Peyer's patch (tissue), 4 donors: ENCODE results near the gene PLPP6. TPM values are rescaled to one million over a fixed set of nuclear protein-coding genes. Genes with fewer than 3 reads are reported as not detected.

Source experiments
- DNase-seq, 3 donors: peaks; one replicate each; pipeline ENCODE4 v3.0.0-alpha.2; 2017 to 2019
- H3K27ac ChIP-seq, 4 donors: fragments of 200-600 bp; sonication (generic); one replicate each; pipeline ENCODE4 v1.5.1; 2016 to 2019
- H3K27me3 ChIP-seq, 2 donors: fragments of 200-600 bp; sonication (generic); one replicate each; pipeline ENCODE4 v1.5.1; 2019
- H3K36me3 ChIP-seq, 3 donors: fragments of 200-600 bp; sonication (generic); one replicate each; pipeline ENCODE4 v1.5.1; 2016 to 2019
- H3K4me1 ChIP-seq, 4 donors: fragments of 200-600 bp; sonication (generic); one replicate each; pipeline ENCODE4 v1.5.1; 2016 to 2019
- H3K4me3 ChIP-seq, 4 donors: fragments of 200-600 bp; sonication (generic); 1 replicate in 3 of 4; 2 replicates in 1 of 4; pipeline ENCODE4 v1.5.1; 2016 to 2019; ENCODE audit warnings: mild to moderate bottlenecking in 1 of 4
- H3K9me3 ChIP-seq, 4 donors: fragments of 200-600 bp; sonication (generic); one replicate each; pipeline ENCODE4 v1.5.1; 2016 to 2019; ENCODE audit warnings: mild to moderate bottlenecking in 1 of 4
- POLR2A ChIP-seq, 2 donors: fragments of 450-650 bp; IDR thresholded peaks; one replicate each; pipeline ENCODE4 v1.5.1; 2017; ENCODE audit warnings: antibody characterized with exemption in 2 of 2, mild to moderate bottlenecking in 2 of 2, moderate library complexity in 2 of 2
- total RNA-seq, 4 donors: library from RNA; depleted of rRNA; stranded (reverse); fragments of >200 nt; gene quantifications; one replicate each; pipeline ENCODE4 v1.1.0, GENCODE V29; 2016
- TF ChIP-seq, protein P1 (sequence below), 6 experiments: fragments of 450-650 bp in 4 of 6; fragments of 200-600 bp in 2 of 6; sonication (generic) in 1 of 6; IDR thresholded peaks; one replicate each; pipeline ENCODE4 v1.5.1; 2017 to 2019; ENCODE audit warnings: antibody characterized with exemption in 6 of 6, mild to moderate bottlenecking in 3 of 6, moderate library complexity in 1 of 6

The PLPP6 gene
- total RNA-seq, 4 donors from 2014 or later = 7.4 to 27.0 (median 19.7) TPM

DNA sequence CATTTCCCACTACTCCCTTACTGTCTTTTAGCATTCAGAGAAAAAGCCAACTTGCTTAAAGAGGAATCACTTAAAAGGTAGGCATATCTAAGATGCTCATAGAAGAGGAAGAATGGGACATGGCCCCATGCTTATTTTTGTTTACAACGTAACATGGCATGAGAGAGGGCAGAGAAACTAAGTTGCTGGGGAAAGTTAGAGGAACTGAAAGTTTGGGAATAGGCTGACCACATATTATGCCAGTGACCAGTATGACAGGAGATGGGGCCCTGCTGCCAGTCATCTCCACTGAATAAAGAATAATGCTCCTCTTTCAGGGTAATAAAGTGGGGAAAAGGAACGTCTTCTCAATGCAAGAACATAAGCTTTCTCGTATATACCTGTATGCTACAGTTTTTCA lies 1.9 kb downstream of the PLPP6 start:
- no peaks in the 10 kb centered on the region for H3K9me3 ChIP-seq
- H3K27ac ChIP-seq = peak overlapping the region; percentile 19 to 89 (median 69)
- H3K4me3 ChIP-seq = peak overlapping the region in 2 of 4 donors; percentile 56 to 77
- no peak for DNase-seq
- H3K4me1 ChIP-seq = peaks cover 0 to 24% (median 8%) of the 10 kb centered on the region in 4 donors
- H3K27me3 ChIP-seq = no peaks in the 10 kb centered on the region
- H3K36me3 ChIP-seq = no peaks in the 10 kb centered on the region
- TF ChIP-seq, protein P1, sequence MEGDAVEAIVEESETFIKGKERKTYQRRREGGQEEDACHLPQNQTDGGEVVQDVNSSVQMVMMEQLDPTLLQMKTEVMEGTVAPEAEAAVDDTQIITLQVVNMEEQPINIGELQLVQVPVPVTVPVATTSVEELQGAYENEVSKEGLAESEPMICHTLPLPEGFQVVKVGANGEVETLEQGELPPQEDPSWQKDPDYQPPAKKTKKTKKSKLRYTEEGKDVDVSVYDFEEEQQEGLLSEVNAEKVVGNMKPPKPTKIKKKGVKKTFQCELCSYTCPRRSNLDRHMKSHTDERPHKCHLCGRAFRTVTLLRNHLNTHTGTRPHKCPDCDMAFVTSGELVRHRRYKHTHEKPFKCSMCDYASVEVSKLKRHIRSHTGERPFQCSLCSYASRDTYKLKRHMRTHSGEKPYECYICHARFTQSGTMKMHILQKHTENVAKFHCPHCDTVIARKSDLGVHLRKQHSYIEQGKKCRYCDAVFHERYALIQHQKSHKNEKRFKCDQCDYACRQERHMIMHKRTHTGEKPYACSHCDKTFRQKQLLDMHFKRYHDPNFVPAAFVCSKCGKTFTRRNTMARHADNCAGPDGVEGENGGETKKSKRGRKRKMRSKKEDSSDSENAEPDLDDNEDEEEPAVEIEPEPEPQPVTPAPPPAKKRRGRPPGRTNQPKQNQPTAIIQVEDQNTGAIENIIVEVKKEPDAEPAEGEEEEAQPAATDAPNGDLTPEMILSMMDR (IDR thresholded peaks at IDR 0.05) = no peak
- no peak for TF ChIP-seq POLR2A (IDR thresholded peaks at IDR 0.05)

DNA sequence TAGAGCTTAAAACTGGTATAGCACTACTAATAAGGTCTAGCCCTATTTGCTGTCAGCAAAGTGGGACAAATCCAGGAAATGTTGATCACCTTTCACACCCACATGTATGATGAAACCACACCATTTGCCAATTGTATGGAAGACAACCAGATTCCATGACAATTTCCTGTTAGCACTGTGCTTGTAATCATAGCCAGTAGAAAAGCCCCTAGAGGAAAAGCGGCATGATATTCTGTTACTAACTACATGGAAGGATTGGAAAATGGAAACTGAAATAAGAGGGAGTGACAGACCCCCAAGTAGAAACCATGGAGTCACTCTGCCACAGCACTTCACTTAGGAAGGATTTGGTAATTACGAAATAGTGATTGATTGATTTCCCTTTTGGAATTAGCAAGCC lies 3.3 kb downstream of the PLPP6 start:
- no peaks in the 10 kb centered on the region for H3K27me3 ChIP-seq
- H3K4me3 ChIP-seq = peak overlapping the region in 2 of 4 donors; percentile 56 to 77
- no peaks in the 10 kb centered on the region for H3K9me3 ChIP-seq
- H3K27ac ChIP-seq = peak overlapping the region; percentile 21 to 89 (median 47)
- H3K36me3 ChIP-seq = no peaks in the 10 kb centered on the region
- no peak for TF ChIP-seq POLR2A (IDR thresholded peaks at IDR 0.05)
- TF ChIP-seq, protein P1 (IDR thresholded peaks at IDR 0.05) = no peak
- no peak for DNase-seq
- H3K4me1 ChIP-seq = peaks cover 0 to 24% (median 8%) of the 10 kb centered on the region in 4 donors

DNA sequence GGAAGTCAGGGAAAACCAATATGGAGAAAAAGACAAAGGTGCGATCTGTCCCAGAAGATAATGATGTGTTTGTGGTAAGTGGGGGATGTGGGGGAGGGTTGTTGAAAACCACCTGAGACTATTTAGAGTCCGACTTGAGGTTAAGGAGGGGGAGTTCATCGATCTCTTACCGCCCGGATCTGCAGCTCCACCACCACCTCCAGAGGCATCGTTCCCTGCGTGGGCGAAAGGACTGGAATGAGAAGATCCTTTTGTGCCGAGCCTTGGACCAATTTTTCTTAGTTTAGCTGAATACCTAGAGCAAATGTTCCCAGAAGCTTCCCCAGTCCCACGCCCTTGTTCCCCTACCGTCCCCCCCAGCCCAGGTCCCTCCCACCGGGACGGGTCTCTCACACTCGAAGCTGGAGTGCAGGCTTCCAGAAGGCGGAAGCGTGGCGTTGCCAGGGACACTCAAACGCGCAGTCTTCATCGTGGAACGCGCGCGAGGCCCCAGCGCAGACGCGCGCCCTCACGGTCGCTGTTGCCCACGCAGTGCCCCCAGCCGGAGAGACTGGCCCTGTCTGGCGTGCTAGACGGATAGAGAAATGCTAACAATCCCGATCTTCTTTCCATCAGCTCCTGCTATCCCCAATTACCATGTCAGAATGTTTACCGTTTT lies 4.1 kb downstream of the PLPP6 start, which contains the start of gene SPATA6L:
TSS of gene SPATA6L (minus strand) at position 439 of the 658 bp plus-strand sequence. CDS start at position 209, 230 bp downstream.
- Histone ChIP-seq H3K36me3 (no peaks in the 10 kb centered on the region), H3K4me3 (peak within 1 kb of the TSS; percentile 26 to 77 (median 48)), H3K9me3 (no peaks in the 10 kb centered on the region), H3K27me3 (no peaks in the 10 kb centered on the region), H3K27ac (peak within 1 kb of the TSS; percentile 41 to 89 (median 66)), H3K4me1 (peaks cover 0 to 24% (median 8%) of the 10 kb centered on the region in 4 donors)
- TF ChIP-seq, protein P1 (IDR thresholded peaks at IDR 0.05) = peak in 1 of 6 experiments; percentile 7
- peak in 1 of 2 donors; percentile 25 for TF ChIP-seq POLR2A (IDR thresholded peaks at IDR 0.05)
- peak; percentile 54 to 86 (median 81) for DNase-seq

DNA sequence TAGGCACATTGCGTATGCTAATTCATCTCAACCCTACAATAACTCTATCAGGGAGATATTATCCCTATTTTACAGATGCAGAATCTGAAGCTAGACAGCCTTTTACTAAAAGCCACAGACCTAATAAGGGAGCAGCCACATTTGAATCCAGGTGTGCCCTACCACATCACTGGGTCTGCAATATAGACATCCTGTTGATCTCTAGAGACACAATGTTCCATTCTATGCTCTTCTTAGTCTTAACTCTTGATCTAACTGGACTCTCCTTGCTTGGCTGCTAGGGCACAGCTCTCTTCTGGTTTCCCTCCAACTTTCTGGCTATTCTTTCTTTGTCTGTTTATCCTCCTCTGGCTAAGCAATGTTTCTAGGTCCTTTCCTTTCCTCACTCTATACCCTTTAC lies 5.6 kb downstream of the PLPP6 start:
- no peak overlapping the region for H3K4me3 ChIP-seq
- H3K36me3 ChIP-seq = no peaks in the 10 kb centered on the region
- no peaks in the 10 kb centered on the region for H3K27me3 ChIP-seq
- H3K4me1 ChIP-seq = peaks cover 0 to 24% (median 8%) of the 10 kb centered on the region in 4 donors
- no peak overlapping the region for H3K27ac ChIP-seq
- H3K9me3 ChIP-seq = no peaks in the 10 kb centered on the region
- DNase-seq = no peak
- no peak for TF ChIP-seq POLR2A (IDR thresholded peaks at IDR 0.05)
- TF ChIP-seq, protein P1 (IDR thresholded peaks at IDR 0.05) = no peak

DNA sequence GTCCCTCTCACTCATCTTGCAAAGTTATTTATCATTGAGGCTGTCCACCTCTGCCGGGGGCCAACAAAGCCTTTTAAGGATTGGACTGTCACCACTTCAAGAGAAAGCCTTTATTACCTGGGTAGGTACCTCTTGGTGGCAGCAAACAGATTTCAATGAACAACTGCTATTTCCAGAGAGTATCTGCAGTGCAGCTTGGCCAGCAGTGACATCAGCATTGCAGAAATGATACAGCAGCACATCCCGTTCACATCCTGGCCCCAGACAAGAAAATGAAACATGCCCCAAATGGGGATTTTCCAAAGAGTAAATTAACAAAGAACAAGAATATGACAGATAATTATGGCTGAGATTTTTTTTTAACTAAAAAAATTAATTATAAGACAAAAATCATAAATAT lies 6.5 kb downstream of the PLPP6 start:
- Histone ChIP-seq H3K4me1 (peaks cover 0 to 16% (median 8%) of the 10 kb centered on the region in 4 donors), H3K4me3 (no peak overlapping the region), H3K9me3 (no peaks in the 10 kb centered on the region), H3K36me3 (no peaks in the 10 kb centered on the region), H3K27ac (no peak overlapping the region), H3K27me3 (no peaks in the 10 kb centered on the region)
- TF ChIP-seq, protein P1 (IDR thresholded peaks at IDR 0.05) = no peak
- TF ChIP-seq POLR2A (IDR thresholded peaks at IDR 0.05) = no peak
- DNase-seq = no peak
